Neuronal stem cell (in vitro differentiated cells): Measurements from ENCODE around the gene ATP5PD.

Experiments used
- DNase-seq: peaks from one replicate; pipeline ENCODE4 v3.0.0-alpha.2; 2013; ENCODE audit warnings: low spot score
- H2AFZ ChIP-seq: one replicate; pipeline ENCODE4 v1.6.1; 2013; ENCODE audit warnings: mild to moderate bottlenecking, low read length, inconsistent platforms
- H2AK5ac ChIP-seq: 2 replicates; pipeline ENCODE4 v1.6.1; 2013; ENCODE audit warnings: low read depth, mild to moderate bottlenecking, inconsistent platforms, low read length, moderate library complexity, mixed read lengths
- H2BK120ac ChIP-seq: 2 replicates; pipeline ENCODE4 v1.6.1; 2013; ENCODE audit warnings: low read depth, mild to moderate bottlenecking, inconsistent platforms, low read length, moderate library complexity, mixed read lengths
- H2BK12ac ChIP-seq: one replicate; pipeline ENCODE4 v1.6.1; 2013; ENCODE audit warnings: low read length, inconsistent platforms
- H2BK15ac ChIP-seq: 2 replicates; pipeline ENCODE4 v1.6.1; 2013; ENCODE audit warnings: mild to moderate bottlenecking, low read length, inconsistent platforms, mixed read lengths
- H2BK5ac ChIP-seq: one replicate; pipeline ENCODE4 v1.6.1; 2013; ENCODE audit warnings: inconsistent platforms, mild to moderate bottlenecking, low read length, moderate library complexity
- H3K14ac ChIP-seq: one replicate; pipeline ENCODE4 v1.6.1; 2013; ENCODE audit warnings: low read length, inconsistent platforms
- H3K18ac ChIP-seq: 2 replicates; pipeline ENCODE4 v1.6.1; 2013; ENCODE audit warnings: low read length, inconsistent platforms
- H3K23ac ChIP-seq: 2 replicates; pipeline ENCODE4 v1.6.1; 2013; ENCODE audit warnings: low read depth, mild to moderate bottlenecking, mixed read lengths, low read length, inconsistent platforms; ENCODE audit not compliant: poor library complexity
- H3K27ac ChIP-seq: replicated peaks from 3 replicates; pipeline ENCODE4 v1.5.1; 2013; ENCODE audit warnings: low read length, inconsistent platforms
- H3K27me3 ChIP-seq, 3 experiments: 2 replicates each; pipeline ENCODE4 v1.6.1; 2013; ENCODE audit warnings: low read length in 3 of 3, mild to moderate bottlenecking in 2 of 3, inconsistent platforms in 1 of 3, low read depth in 1 of 3, mixed read lengths in 1 of 3, moderate library complexity in 1 of 3; ENCODE audit not compliant: control insufficient read depth in 3 of 3, insufficient read depth in 3 of 3
- H3K36me3 ChIP-seq, 2 donors: replicated peaks in 1 of 2; 2 replicates each; pipeline ENCODE4 v1.6.1; 2013; ENCODE audit warnings: low read length in 2 of 2; ENCODE audit not compliant: control insufficient read depth in 2 of 2, insufficient read depth in 2 of 2
- H3K4ac ChIP-seq: 2 replicates; pipeline ENCODE4 v1.6.1; 2013; ENCODE audit warnings: inconsistent platforms, mild to moderate bottlenecking, low read length, moderate library complexity
- H3K4me1 ChIP-seq, 2 donors: 1 replicate in 1 of 2; 2 replicates in 1 of 2; pipeline ENCODE4 v1.6.1; 2013; ENCODE audit warnings: low read length in 2 of 2, low read depth in 1 of 2; ENCODE audit not compliant: control insufficient read depth in 2 of 2, insufficient read depth in 1 of 2
- H3K4me2 ChIP-seq: one replicate; pipeline ENCODE4 v1.6.1; 2013; ENCODE audit warnings: mild to moderate bottlenecking, low read length, inconsistent platforms; ENCODE audit not compliant: insufficient read depth, poor library complexity, severe bottlenecking
- H3K4me3 ChIP-seq, 2 donors: 2 replicates each; pipeline ENCODE4 v1.5.1; 2013; ENCODE audit warnings: low read length in 2 of 2, mild to moderate bottlenecking in 2 of 2, inconsistent platforms in 1 of 2, moderate library complexity in 1 of 2
- H3K79me1 ChIP-seq: one replicate; pipeline ENCODE4 v1.6.1; 2013; ENCODE audit warnings: low read depth, mild to moderate bottlenecking, inconsistent platforms, low read length, moderate library complexity
- H3K9ac ChIP-seq: one replicate; pipeline ENCODE4 v1.6.1; 2013; ENCODE audit warnings: mild to moderate bottlenecking, low read depth, low read length, inconsistent platforms; ENCODE audit not compliant: poor library complexity
- H3K9me3 ChIP-seq, 2 donors: replicated peaks in 1 of 2; 2 replicates each; pipeline versions ENCODE3 to v1.6.1; 2013; ENCODE audit warnings: low read length in 2 of 2, mild to moderate bottlenecking in 2 of 2, inconsistent platforms in 1 of 2, low read depth in 1 of 2, mixed read lengths in 1 of 2, moderate library complexity in 1 of 2; ENCODE audit not compliant: control insufficient read depth in 2 of 2, insufficient read depth in 1 of 2
- H4K8ac ChIP-seq: one replicate; pipeline ENCODE4 v1.6.1; 2013; ENCODE audit warnings: low read depth, mild to moderate bottlenecking, inconsistent platforms, low read length, moderate library complexity
- H4K91ac ChIP-seq: one replicate; pipeline ENCODE4 v1.6.1; 2013; ENCODE audit warnings: low read length, low read depth, mild to moderate bottlenecking, inconsistent platforms; ENCODE audit not compliant: poor library complexity
- whole genome bisulfite sequencing, 2 donors: extraction: QIAGEN DNeasy Blood & Tissue Kit; methylation state at CpG; one replicate each; pipeline ENCODE4 v1.1.7; 2013; ENCODE audit warnings: missing lambda C conversion rate in 2 of 2, mixed read lengths in 1 of 2; ENCODE audit not compliant: insufficient read length in 2 of 2, insufficient replicate concordance in 1 of 2; ENCODE audit errors: extremely low coverage in 2 of 2; 5-methylcytosine and 5-hydroxymethylcytosine counted together

ATP5PD gene

DNA sequence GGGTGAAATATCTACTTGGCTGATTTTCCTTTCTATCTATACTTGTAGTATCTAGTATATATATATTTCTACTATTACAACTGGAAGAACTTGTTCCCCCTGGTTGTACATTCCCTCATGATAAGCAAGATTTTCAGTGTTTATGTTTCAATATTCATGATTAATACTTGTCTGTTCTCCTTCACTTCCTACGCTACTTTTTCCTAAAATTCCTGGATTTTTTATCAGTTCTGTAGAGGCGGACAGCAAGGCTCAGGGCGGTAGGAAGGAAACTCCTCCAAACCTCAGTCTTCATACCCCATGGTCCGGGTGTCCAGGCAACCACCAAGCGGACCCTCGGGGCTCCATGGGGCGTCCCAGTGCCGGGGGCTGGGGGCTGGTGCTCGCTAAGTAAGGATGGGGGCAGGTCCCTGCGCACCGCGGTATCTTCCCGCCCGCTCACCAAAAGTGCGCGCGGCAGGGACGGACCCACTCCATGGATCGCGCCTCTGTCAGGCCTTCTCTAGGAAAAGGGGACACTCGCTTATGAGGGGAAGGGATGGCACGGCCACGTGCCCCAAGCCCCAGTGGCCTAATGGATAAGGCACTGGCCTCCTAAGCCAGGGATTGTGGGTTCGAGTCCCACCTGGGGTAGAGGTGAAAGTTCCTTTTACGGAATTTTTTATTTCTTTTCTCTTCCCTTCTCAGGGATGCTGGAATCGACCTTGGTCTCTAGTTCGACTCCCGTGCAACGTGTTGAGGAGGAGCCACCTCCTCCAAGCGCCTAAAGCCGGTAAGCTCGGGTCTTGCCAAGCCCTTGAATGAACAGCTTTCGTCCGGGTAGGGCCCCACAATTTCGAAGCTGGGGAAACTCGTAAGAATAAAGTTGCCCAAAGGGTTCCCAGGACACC, 13.2 kb downstream of the ATP5PD start:
- H3K4me1 ChIP-seq, result peaks cover 4% of the 10 kb centered on the region in 2 donors
- H3K9me3 ChIP-seq, result peaks cover 2 to 10% of the 10 kb centered on the region in 2 donors
- no peak overlapping the region for H2BK15ac ChIP-seq
- H3K4ac ChIP-seq, result no peak overlapping the region
- H3K14ac ChIP-seq, result no peak overlapping the region
- H3K79me1 ChIP-seq, result no peaks in the 10 kb centered on the region
- H2BK12ac ChIP-seq, result no peak overlapping the region
- H3K18ac ChIP-seq, result peak overlapping the region; percentile 98
- no peak overlapping the region for H4K91ac ChIP-seq
- peak overlapping the region; percentile 87 for H3K9ac ChIP-seq
- no peak overlapping the region for H2BK120ac ChIP-seq
- H2BK5ac ChIP-seq, result no peak overlapping the region
- no CpG with 5 or more reads among the region's 36 CpGs for WGBS, 2 donors
- H3K27ac ChIP-seq, result peak overlapping the region; percentile 76
- H3K4me3 ChIP-seq, result peak overlapping the region; percentile 74 to 99
- H2AFZ ChIP-seq, result peak overlapping the region; percentile 98
- peak; percentile 98 for DNase-seq
- peak overlapping the region; percentile 51 for H3K4me2 ChIP-seq
- H2AK5ac ChIP-seq, result peak overlapping the region; percentile 33
- H3K23ac ChIP-seq, result no peak overlapping the region
- H4K8ac ChIP-seq, result no peak overlapping the region
- H3K36me3 ChIP-seq, result peaks cover 4 to 7% of the 10 kb centered on the region in 2 donors
- peaks cover 0 to 2% (median 0%) of the 10 kb centered on the region in 3 experiments for H3K27me3 ChIP-seq

- Histone ChIP-seq H3K27me3 (peaks cover 0 to 2% (median 0%) of the 10 kb centered on the region in 3 experiments), H3K36me3 (peaks cover 4% of the 10 kb centered on the region in 2 donors), H3K4ac (no peak overlapping the region), H3K23ac (no peak overlapping the region), H3K27ac (no peak overlapping the region), H3K4me2 (peak overlapping the region; percentile 34), H2BK120ac (no peak overlapping the region), H2BK5ac (no peak overlapping the region), H3K9ac (no peak overlapping the region), H3K14ac (no peak overlapping the region), H2BK15ac (no peak overlapping the region), H2BK12ac (no peak overlapping the region), H2AFZ (peak overlapping the region; percentile 98), H4K91ac (no peak overlapping the region), H2AK5ac (no peak overlapping the region), H4K8ac (no peak overlapping the region), H3K9me3 (peaks cover 2 to 10% of the 10 kb centered on the region in 2 donors), H3K4me1 (peaks cover 4% of the 10 kb centered on the region in 2 donors), H3K4me3 (peak overlapping the region; percentile 46 to 74), H3K79me1 (no peaks in the 10 kb centered on the region), H3K18ac (no peak overlapping the region)
- no CpG with 5 or more reads among the region's 13 CpGs for WGBS, 2 donors
- DNase-seq, result no peak
These were observed 14.0 kb downstream of the ATP5PD start for GRCh38 chr17:75032720-75033280.

DNA sequence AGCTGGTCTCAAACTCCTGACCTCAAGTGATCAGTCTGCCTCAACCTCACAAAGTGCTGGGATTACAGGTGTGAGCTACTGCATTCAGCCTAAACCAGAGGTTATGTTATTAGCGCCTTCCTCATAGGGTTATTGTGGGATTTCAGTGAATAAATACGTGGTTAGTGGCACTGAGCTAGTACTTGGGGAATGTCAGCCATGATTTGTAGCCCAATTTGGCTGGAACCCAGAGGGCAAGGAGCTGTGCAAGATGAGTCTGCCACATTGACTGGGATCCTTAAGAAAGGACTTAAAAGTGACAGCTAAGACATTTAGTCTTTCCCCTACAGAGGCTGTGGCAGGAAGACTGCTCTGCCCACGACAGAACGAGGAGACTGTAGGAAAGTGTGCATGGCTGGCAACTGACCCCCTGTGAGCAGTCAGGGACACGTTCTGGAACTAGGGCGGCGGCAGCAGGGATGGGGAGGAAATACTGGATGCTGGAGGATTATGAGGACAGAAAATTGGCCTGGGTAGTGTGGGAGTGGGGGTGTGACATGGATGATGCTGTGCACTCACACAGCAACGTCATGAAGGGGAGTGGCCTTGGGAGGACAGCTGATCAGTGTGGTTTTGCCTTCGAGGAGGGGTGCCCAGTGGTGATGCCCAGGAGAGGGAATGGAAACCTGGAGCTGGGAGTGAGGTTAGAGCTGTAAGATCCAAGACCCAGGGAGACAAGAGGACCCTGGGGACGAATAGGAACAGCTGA, 14.6 kb downstream of the ATP5PD start:
- peak overlapping the region; percentile 70 for H2AFZ ChIP-seq
- no peak overlapping the region for H3K4ac ChIP-seq
- no peak overlapping the region for H3K27ac ChIP-seq
- H4K8ac ChIP-seq, result no peak overlapping the region
- peaks cover 4% of the 10 kb centered on the region in 2 donors for H3K4me1 ChIP-seq
- peaks cover 2 to 10% of the 10 kb centered on the region in 2 donors for H3K9me3 ChIP-seq
- H3K79me1 ChIP-seq, result no peaks in the 10 kb centered on the region
- no peak overlapping the region for H2BK12ac ChIP-seq
- no peak overlapping the region for H3K9ac ChIP-seq
- peaks cover 0 to 2% (median 0%) of the 10 kb centered on the region in 3 experiments for H3K27me3 ChIP-seq
- H2BK120ac ChIP-seq, result no peak overlapping the region
- WGBS, 2 donors, result no CpG with 5 or more reads among the region's 10 CpGs
- no peak overlapping the region for H3K23ac ChIP-seq
- H3K14ac ChIP-seq, result no peak overlapping the region
- H3K36me3 ChIP-seq, result peaks cover 0 to 4% of the 10 kb centered on the region in 2 donors
- H2BK15ac ChIP-seq, result no peak overlapping the region
- peak overlapping the region; percentile 34 for H3K4me2 ChIP-seq
- H4K91ac ChIP-seq, result no peak overlapping the region
- no peak overlapping the region for H2BK5ac ChIP-seq
- peak overlapping the region; percentile 67 to 74 for H3K4me3 ChIP-seq
- no peak for DNase-seq
- H2AK5ac ChIP-seq, result no peak overlapping the region
- H3K18ac ChIP-seq, result no peak overlapping the region
